HepG2 (cell line): ENCODE results near the gene JPH3. TPM values are rescaled to one million over a fixed set of nuclear protein-coding genes. Genes with fewer than 3 reads are reported as not detected.

ENCODE experiments used
- ATAC-seq: fragments of 200-7000 bp; cut with Tn5 transposase; 3 replicates; pipeline ENCODE4 v1.9.1; 2020; ENCODE audit warnings: mild to moderate bottlenecking, moderate library complexity
- BruUV-seq: library from RNA; stranded (reverse); fragments of 400-500 nt; replicated peaks from 2 replicates; lab custom pipeline; 2021; lab: Mats Ljungman, UMichigan
- CTCF ChIA-PET: fragments of 300-600 bp; formaldehyde crosslinking; extraction: SDS; loops from one replicate; lab custom pipeline; 2021; ENCODE audit warnings: low total read pairs, inconsistent platforms, low intra/inter-chr PET ratio; lab: Yijun Ruan, JAX
- POLR2A ChIA-PET: fragments of 350-600 bp; sonication (Branson Sonifier 250); formaldehyde crosslinking; loops from one replicate; lab custom pipeline; 2020; ENCODE audit warnings: antibody characterized with exemption, inconsistent platforms; lab: Yijun Ruan, JAX
- DNase-seq: peaks from one replicate; pipeline ENCODE4 v3.0.0-alpha.2; 2015; ENCODE audit warnings: low spot score
- FAIRE-seq: peaks from 3 replicates; lab custom pipeline; 2011; peaks lifted over from hg19 to GRCh38; lab: Jason Lieb, UNC
- H2AFZ ChIP-seq: one replicate; pipeline ENCODE4 v1.6.1; 2011; ENCODE audit warnings: low read length, inconsistent platforms
- H3K27ac ChIP-seq: fragments of 300-600 bp; 3 replicates; pipeline ENCODE4 v1.8.0; 2011; ENCODE audit warnings: mixed run types, mild to moderate bottlenecking, mixed read lengths, low read length, inconsistent platforms; ENCODE audit not compliant: insufficient read depth; ENCODE audit errors: extremely low read length
- H3K27me3 ChIP-seq, 2 experiments: fragments of 200-600 bp in 1 of 2; 2 replicates in 1 of 2; 3 replicates in 1 of 2; pipeline versions ENCODE4 v1.6.0 to v1.8.0; 2011; ENCODE audit warnings: low read length in 2 of 2, mild to moderate bottlenecking in 2 of 2, moderate library complexity in 2 of 2, inconsistent platforms in 1 of 2; ENCODE audit not compliant: insufficient read depth in 2 of 2, control insufficient read depth in 1 of 2
- H3K36me3 ChIP-seq, 2 experiments: fragments of 200-600 bp in 1 of 2; replicated peaks in 1 of 2; 2 replicates in 1 of 2; 3 replicates in 1 of 2; pipeline versions ENCODE4 v1.5.1 to v1.8.0; 2011; ENCODE audit warnings: low read length in 2 of 2, inconsistent platforms in 1 of 2; ENCODE audit not compliant: insufficient read depth in 2 of 2, control insufficient read depth in 1 of 2
- H3K4me1 ChIP-seq: 2 replicates; pipeline ENCODE4 v1.5.1; 2012; ENCODE audit warnings: low read length, inconsistent platforms; ENCODE audit not compliant: insufficient read depth
- H3K4me2 ChIP-seq: 2 replicates; pipeline ENCODE4 v1.6.0; 2011; ENCODE audit warnings: low read depth, low read length, inconsistent platforms
- H3K4me3 ChIP-seq, 3 experiments: fragments of 200-600 bp in 1 of 3; sonication (generic), shearing (Covaris generic) in 1 of 3; replicated peaks in 1 of 3; 2 replicates each; pipeline ENCODE4 v1.5.1; 2011 to 2016; ENCODE audit warnings: low read length in 3 of 3, inconsistent platforms in 2 of 3, low read depth in 2 of 3, mild to moderate bottlenecking in 2 of 3, control low read depth in 1 of 3, mixed read lengths in 1 of 3; ENCODE audit not compliant: insufficient read depth in 1 of 3
- H3K79me2 ChIP-seq: one replicate; pipeline ENCODE4 v1.6.1; 2011; ENCODE audit warnings: low read length, inconsistent platforms; ENCODE audit not compliant: insufficient read depth
- H3K9ac ChIP-seq: 2 replicates; pipeline ENCODE4 v1.6.0; 2011; ENCODE audit warnings: mild to moderate bottlenecking, low read depth, low read length, inconsistent platforms; ENCODE audit not compliant: insufficient read depth
- H3K9me3 ChIP-seq: 2 replicates; pipeline ENCODE4 v1.5.1; 2012; ENCODE audit warnings: mild to moderate bottlenecking, low read length
- H4K20me1 ChIP-seq: 2 replicates; pipeline ENCODE4 v1.6.0; 2011; ENCODE audit warnings: inconsistent platforms, mild to moderate bottlenecking, low read length, moderate library complexity; ENCODE audit not compliant: insufficient read depth
- NFE2L2 ChIP-seq: fragments of 150-350 bp; IDR thresholded peaks from 2 replicates; pipeline ENCODE4 v1.6.1; 2014; ENCODE audit warnings: low read length
- NR2F2 ChIP-seq: IDR thresholded peaks from 2 replicates; pipeline ENCODE4 v1.6.1; 2012; ENCODE audit warnings: low read depth, inconsistent platforms, borderline replicate concordance
- NRL ChIP-seq: sonication (generic); formaldehyde crosslinking; IDR thresholded peaks from 2 replicates; pipeline ENCODE4 v1.5.0; 2020; ENCODE audit warnings: missing genetic modification reagents, mild to moderate bottlenecking, moderate library complexity, borderline replicate concordance
- PCBP1 ChIP-seq: fragments of 200-400 bp; formaldehyde crosslinking; IDR thresholded peaks from 2 replicates; pipeline ENCODE4 v1.6.1; 2017; ENCODE audit warnings: mild to moderate bottlenecking, low read depth, low read length, borderline replicate concordance
- RXRA ChIP-seq: sonication (generic); formaldehyde crosslinking; IDR thresholded peaks from 2 replicates; pipeline ENCODE4 v1.5.1; 2020; ENCODE audit warnings: missing genetic modification reagents
- RXRB ChIP-seq: IDR thresholded peaks from 2 replicates; pipeline ENCODE4 v1.6.1; 2016; ENCODE audit warnings: borderline replicate concordance, missing genetic modification reagents, missing compliant biosample characterization
- SMAD1 ChIP-seq: sonication (generic); formaldehyde crosslinking; IDR thresholded peaks from 2 replicates; pipeline ENCODE4 v1.4.0; 2020; ENCODE audit warnings: missing genetic modification reagents, low read depth, mild to moderate bottlenecking, borderline replicate concordance
- SP4 ChIP-seq: sonication (generic); formaldehyde crosslinking; IDR thresholded peaks from 2 replicates; pipeline ENCODE4 v1.8.1; 2023; ENCODE audit warnings: mild to moderate bottlenecking, missing genetic modification reagents
- SPEN ChIP-seq: sonication (generic); formaldehyde crosslinking; IDR thresholded peaks from 2 replicates; pipeline ENCODE4 v1.5.1; 2020; ENCODE audit warnings: low read depth, mild to moderate bottlenecking, missing genetic modification reagents
- SRSF4 ChIP-seq: fragments of 200-400 bp; formaldehyde crosslinking; IDR thresholded peaks from one replicate; pipeline ENCODE4 v1.6.1; 2018; ENCODE audit warnings: mild to moderate bottlenecking, low read depth, low read length, moderate library complexity; ENCODE audit not compliant: poor library complexity, severe bottlenecking
- STAG1 ChIP-seq: sonication (generic); formaldehyde crosslinking; IDR thresholded peaks from 2 replicates; pipeline ENCODE4 v1.4.0; 2020; ENCODE audit warnings: missing genetic modification reagents
- SYNCRIP ChIP-seq: fragments of 200-400 bp; formaldehyde crosslinking; IDR thresholded peaks from 2 replicates; pipeline ENCODE4 v1.6.1; 2018; ENCODE audit warnings: mild to moderate bottlenecking, low read depth, low read length; ENCODE audit not compliant: insufficient read depth
- TAF1 ChIP-seq: sonication (generic); formaldehyde crosslinking; IDR thresholded peaks from 2 replicates; pipeline ENCODE4 v1.4.0; 2020; ENCODE audit warnings: missing genetic modification reagents
- THAP7 ChIP-seq: sonication (generic); formaldehyde crosslinking; IDR thresholded peaks from 2 replicates; pipeline ENCODE4 v1.8.1; 2023; ENCODE audit warnings: mild to moderate bottlenecking, missing genetic modification reagents
- ZBTB26 ChIP-seq: IDR thresholded peaks from 2 replicates; pipeline ENCODE4 v1.6.1; 2016; ENCODE audit warnings: missing compliant biosample characterization, missing genetic modification reagents, borderline replicate concordance
- ZNF263 ChIP-seq: sonication (generic); formaldehyde crosslinking; IDR thresholded peaks from 2 replicates; pipeline ENCODE4 v1.4.0; 2020; ENCODE audit warnings: missing genetic modification reagents
- ZNF33B ChIP-seq: sonication (generic); formaldehyde crosslinking; IDR thresholded peaks from 2 replicates; pipeline ENCODE4 v1.5.1; 2020; ENCODE audit warnings: mild to moderate bottlenecking, missing genetic modification reagents
- ZNF501 ChIP-seq: sonication (generic); formaldehyde crosslinking; IDR thresholded peaks from 2 replicates; pipeline ENCODE4 v1.5.1; 2020; ENCODE audit warnings: mild to moderate bottlenecking, moderate library complexity, missing genetic modification reagents
- ZNF83 ChIP-seq: sonication (generic); formaldehyde crosslinking; IDR thresholded peaks from 2 replicates; pipeline ENCODE4 v1.4.0; 2020; ENCODE audit warnings: missing genetic modification reagents, mild to moderate bottlenecking, borderline replicate concordance
- WGBS: methylation state at CpG from one replicate; pipeline ENCODE4 v1.1.6; 2017; ENCODE audit warnings: low lambda C conversion rate; 5-methylcytosine and 5-hydroxymethylcytosine counted together
- in situ Hi-C: cut with HindIII; loops from 2 replicates; pipeline ENCODE4 v1.10.0; 2017; ENCODE audit warnings: low pct_unique_long_range_greater_than_20kb; ENCODE audit not compliant: extremely low pct_ligation_motif_present
- intact Hi-C: fragments of 100-400 bp; cut with micrococcal nuclease; formaldehyde crosslinking; loops from one replicate; pipeline ENCODE4 v1.10.0; 2022; ENCODE audit not compliant: unreplicated experiment
- polyA plus RNA-seq, 8 experiments: library from polyadenylated mRNA; depleted of rRNA in 3 of 8; stranded (reverse) in 7 of 8; unstranded in 1 of 8; fragments of >200 nt; fragmentation: Illumina TruSeq in 4 of 8; extraction: Trizol in 4 of 8; gene quantifications; 2 replicates each; pipeline versions ENCODE4 v1.2.1 to v1.2.3, GENCODE V29; 2011 to 2016; ENCODE audit warnings: low read depth in 4 of 8, missing spikeins in 1 of 8, mixed read lengths in 1 of 8; ENCODE audit not compliant: insufficient read depth in 1 of 8
- total RNA-seq, 5 experiments: library from RNA; depleted of rRNA; stranded (reverse); fragments of >200 nt; fragmentation: Illumina TruSeq; extraction: Trizol; gene quantifications; 2 replicates each; pipeline ENCODE4 v1.2.3, GENCODE V29; 2016; ENCODE audit warnings: low read depth in 1 of 5
- TF ChIP-seq, protein P1 (sequence below): sonication (generic); formaldehyde crosslinking; IDR thresholded peaks from 2 replicates; pipeline ENCODE4 v1.5.0; 2020; ENCODE audit warnings: mild to moderate bottlenecking, missing genetic modification reagents, moderate library complexity

JPH3 gene
- total and polyA plus RNA-seq, 2 of the 13 experiments (the other 11 are each of a cell fraction or from before 2014, with no cell fraction given), result not detected

DNA sequence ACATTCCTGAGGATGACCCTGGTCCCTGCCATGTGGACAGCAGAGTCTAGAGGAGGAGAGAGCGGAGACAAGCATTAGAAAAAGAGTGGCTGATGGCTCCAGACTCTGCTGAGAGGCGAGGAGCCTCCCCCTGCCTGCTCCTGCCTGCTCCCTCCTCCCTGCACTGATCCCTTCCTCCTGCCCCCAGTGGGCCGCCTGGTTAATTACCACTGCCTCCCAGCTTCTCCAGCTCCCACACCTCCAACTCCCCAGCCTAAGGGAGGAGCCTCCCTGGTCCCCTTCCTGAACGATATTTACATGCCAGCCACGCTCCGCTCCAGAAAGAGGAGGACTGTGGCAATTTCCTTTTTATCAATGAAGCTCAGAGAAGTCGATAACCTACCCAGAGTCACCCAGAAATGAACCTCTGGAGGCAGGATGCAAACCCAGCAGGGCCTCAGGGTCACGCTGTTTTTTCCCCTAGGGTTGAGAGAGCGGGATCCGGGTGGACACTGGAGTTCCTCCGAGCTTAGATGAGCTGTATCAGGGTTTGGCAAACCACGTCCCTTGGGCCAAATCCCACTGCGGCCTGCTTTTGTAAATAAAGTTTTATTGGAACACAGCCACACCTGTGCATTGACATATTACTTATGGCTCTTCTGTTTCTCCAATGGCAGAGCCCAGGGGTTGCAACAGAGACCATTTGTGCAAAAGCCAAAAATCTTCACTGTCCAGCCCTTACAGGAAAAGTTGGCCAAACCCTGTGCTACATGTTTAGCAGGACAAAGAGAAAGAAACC is 27.1 kb upstream of the JPH3 start:
- 13% methylated on average over 12 of the region's 13 CpGs for WGBS
- no peak for TF ChIP-seq NFE2L2
- 0 out of 2 replicates have a peak, but pooled peaks have one; percentile 48 for TF ChIP-seq THAP7 (CRISPR knock-in tag)
- no peak for TF ChIP-seq STAG1
- TF ChIP-seq ZNF33B (CRISPR knock-in tag), result no peak
- TF ChIP-seq ZBTB26 (CRISPR knock-in tag), result no peak
- TF ChIP-seq, protein P1, sequence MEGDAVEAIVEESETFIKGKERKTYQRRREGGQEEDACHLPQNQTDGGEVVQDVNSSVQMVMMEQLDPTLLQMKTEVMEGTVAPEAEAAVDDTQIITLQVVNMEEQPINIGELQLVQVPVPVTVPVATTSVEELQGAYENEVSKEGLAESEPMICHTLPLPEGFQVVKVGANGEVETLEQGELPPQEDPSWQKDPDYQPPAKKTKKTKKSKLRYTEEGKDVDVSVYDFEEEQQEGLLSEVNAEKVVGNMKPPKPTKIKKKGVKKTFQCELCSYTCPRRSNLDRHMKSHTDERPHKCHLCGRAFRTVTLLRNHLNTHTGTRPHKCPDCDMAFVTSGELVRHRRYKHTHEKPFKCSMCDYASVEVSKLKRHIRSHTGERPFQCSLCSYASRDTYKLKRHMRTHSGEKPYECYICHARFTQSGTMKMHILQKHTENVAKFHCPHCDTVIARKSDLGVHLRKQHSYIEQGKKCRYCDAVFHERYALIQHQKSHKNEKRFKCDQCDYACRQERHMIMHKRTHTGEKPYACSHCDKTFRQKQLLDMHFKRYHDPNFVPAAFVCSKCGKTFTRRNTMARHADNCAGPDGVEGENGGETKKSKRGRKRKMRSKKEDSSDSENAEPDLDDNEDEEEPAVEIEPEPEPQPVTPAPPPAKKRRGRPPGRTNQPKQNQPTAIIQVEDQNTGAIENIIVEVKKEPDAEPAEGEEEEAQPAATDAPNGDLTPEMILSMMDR (CRISPR knock-in tag), result peak; percentile 19; the same call in 1 of the 2 replicates
- no peak for TF ChIP-seq SPEN (CRISPR knock-in tag)
- TF ChIP-seq SP4 (CRISPR knock-in tag), result no peak
- TF ChIP-seq RXRA (CRISPR knock-in tag), result no peak
- no peak for TF ChIP-seq SRSF4
- TF ChIP-seq TAF1, result no peak
- TF ChIP-seq ZNF83, result no peak
- no peak for TF ChIP-seq SMAD1 (CRISPR knock-in tag)
- TF ChIP-seq RXRB (CRISPR knock-in tag), result no peak
- no peak for TF ChIP-seq SYNCRIP
- no peak for TF ChIP-seq NR2F2
- TF ChIP-seq ZNF263, result peak; percentile 97
- no peak for TF ChIP-seq PCBP1
- TF ChIP-seq ZNF501 (CRISPR knock-in tag), result no peak
- TF ChIP-seq NRL (CRISPR knock-in tag), result 0 out of 2 replicates have a peak, but pooled peaks have one; percentile 12

More for the DNA sequence above, 27.1 kb upstream of the JPH3 start:
- POLR2A ChIA-PET, result no interaction called here
- BruUV-seq, result no TSS peak
- in situ Hi-C loops, result no loop called here
- peaks cover 3 to 45% of the 10 kb centered on the region in 2 experiments; a peak in 3 of 5 replicates for H3K27me3 ChIP-seq
- H3K4me3 ChIP-seq, result no peak overlapping the region
- no peaks in the 10 kb centered on the region for H3K79me2 ChIP-seq
- DNase-seq (no peak), FAIRE-seq (no peak), ATAC-seq (peak; percentile 76)
- peak overlapping the region; percentile 19; the same call in 1 of the 2 replicates for H3K4me2 ChIP-seq
- H3K9me3 ChIP-seq, result no peaks in the 10 kb centered on the region
- no peaks in the 10 kb centered on the region for H4K20me1 ChIP-seq
- no peak overlapping the region for H3K9ac ChIP-seq
- H3K36me3 ChIP-seq, result no peaks in the 10 kb centered on the region
- CTCF ChIA-PET, result no interaction called here
- H3K27ac ChIP-seq, result no peak overlapping the region
- H3K4me1 ChIP-seq, result peaks cover 25% of the 10 kb centered on the region
- intact Hi-C loops, result no loop called here
- no peak overlapping the region for H2AFZ ChIP-seq
